Lung (tissue), 12 donors: Measurements from ENCODE around the gene HMGCR. TPM values are rescaled to one million over a fixed set of nuclear protein-coding genes. Genes with fewer than 3 reads are reported as not detected.

ENCODE experiments used
- ATAC-seq: fragments of 200-7000 bp; cut with Tn5 transposase; one replicate; pipeline ENCODE4 v1.9.1; 2020; ENCODE audit warnings: moderate number of reproducible peaks; ENCODE audit not compliant: insufficient read depth, low FRiP score
- DNase-seq, 3 donors: peaks; one replicate each; pipeline ENCODE4 v3.0.0-alpha.2; 2013 to 2017
- H3K27ac ChIP-seq, 2 donors: one replicate each; pipeline ENCODE4 v1.5.1; 2013; ENCODE audit warnings: mild to moderate bottlenecking in 2 of 2, moderate library complexity in 2 of 2, control low read depth in 1 of 2, inconsistent platforms in 1 of 2, low read depth in 1 of 2, low read length in 1 of 2
- H3K27me3 ChIP-seq, 3 donors: one replicate each; pipeline ENCODE4 v1.5.1; 2013; ENCODE audit warnings: low read length in 2 of 3; ENCODE audit not compliant: control insufficient read depth in 3 of 3, insufficient read depth in 3 of 3
- H3K36me3 ChIP-seq, 4 donors: one replicate each; pipeline ENCODE4 v1.5.1; 2013; ENCODE audit warnings: low read length in 4 of 4, mild to moderate bottlenecking in 1 of 4, moderate library complexity in 1 of 4; ENCODE audit not compliant: control insufficient read depth in 4 of 4, insufficient read depth in 4 of 4
- H3K4me1 ChIP-seq, 5 donors: one replicate each; pipeline ENCODE4 v1.5.1; 2013; ENCODE audit warnings: low read length in 5 of 5, mild to moderate bottlenecking in 2 of 5, moderate library complexity in 1 of 5; ENCODE audit not compliant: control insufficient read depth in 5 of 5, insufficient read depth in 5 of 5
- H3K4me3 ChIP-seq: one replicate; pipeline ENCODE4 v1.5.1; 2013; ENCODE audit warnings: mild to moderate bottlenecking, control low read depth, moderate library complexity
- H3K9ac ChIP-seq, 2 donors: one replicate each; pipeline ENCODE4 v1.5.1; 2013; ENCODE audit warnings: low read length in 2 of 2, control low read depth in 1 of 2; ENCODE audit not compliant: insufficient read depth in 1 of 2
- H3K9me3 ChIP-seq, 4 donors: one replicate each; pipeline ENCODE4 v1.5.1; 2013; ENCODE audit warnings: low read length in 3 of 4, mild to moderate bottlenecking in 1 of 4, moderate library complexity in 1 of 4; ENCODE audit not compliant: control insufficient read depth in 4 of 4, insufficient read depth in 3 of 4
- CTCF ChIP-seq: IDR thresholded peaks from 2 replicates; pipeline ENCODE4 v1.5.1; 2012; ENCODE audit warnings: mild to moderate bottlenecking; ENCODE audit errors: control extremely low read depth, extremely low read depth
- WGBS, 2 donors: extraction: QIAGEN DNeasy Blood & Tissue Kit; methylation state at CpG; one replicate each; pipeline ENCODE4 v1.1.7; 2013; 5-methylcytosine and 5-hydroxymethylcytosine counted together
- polyA plus RNA-seq, 2 donors: library from polyadenylated mRNA; stranded (reverse); fragments of 200-250 nt; gene quantifications; one replicate each; pipeline ENCODE4 v1.2.1, GENCODE V29; 2013
- total RNA-seq, 2 donors: library from RNA; depleted of rRNA in 1 of 2; stranded (reverse); fragments of >200 nt in 1 of 2; gene quantifications; one replicate each; pipeline ENCODE4 v1.2.1, GENCODE V29; 2014 to 2021
- donor health status: control.
- donor health status: control.
- donor health status: Bipolar disorder and iron deficiency.
- donor health status: healthy.
- donor health status: DM: yes; HTN: yes; CAD: no.

The HMGCR gene
- total and polyA plus RNA-seq, 4 donors, result 15.5 to 177 (median 91.8) TPM

- Histone ChIP-seq H3K27ac (no peak overlapping the region), H3K9me3 (peaks cover 0 to 1% (median 0%) of the 10 kb centered on the region in 4 donors), H3K4me3 (no peak overlapping the region), H3K27me3 (no peaks in the 10 kb centered on the region), H3K4me1 (peaks cover 0 to 9% (median 0%) of the 10 kb centered on the region in 5 donors), H3K36me3 (peaks cover 21 to 44% (median 32%) of the 10 kb centered on the region in 4 donors), H3K9ac (no peak overlapping the region)
- no peak for ATAC-seq
- TF ChIP-seq CTCF, result no peak
- no peak for DNase-seq
- 86 to 92% methylated on average over 3 of the region's 3 CpGs for WGBS, 2 donors
Observed at GRCh38 chr5:75358117-75358516, 21.1 kb downstream of the HMGCR start.

- peak overlapping the region in 1 of 2 donors; percentile 19 for H3K9ac ChIP-seq
- H3K9me3 ChIP-seq, result peaks cover 0 to 1% (median 0%) of the 10 kb centered on the region in 4 donors
- no peaks in the 10 kb centered on the region for H3K27me3 ChIP-seq
- DNase-seq (peak in 2 of 3 donors; percentile 41 to 57), ATAC-seq (no peak)
- no peak overlapping the region for H3K4me3 ChIP-seq
- 69 to 82% methylated on average over 4 of the region's 4 CpGs for WGBS, 2 donors
- peaks cover 0 to 9% (median 2%) of the 10 kb centered on the region in 5 donors for H3K4me1 ChIP-seq
- H3K27ac ChIP-seq, result no peak overlapping the region
- H3K36me3 ChIP-seq, result peaks cover 16 to 35% (median 24%) of the 10 kb centered on the region in 4 donors
- no peak for TF ChIP-seq CTCF
Observed at GRCh38 chr5:75361310-75361709, 24.3 kb downstream of the HMGCR start.

- WGBS, 2 donors, result 95 to 97% methylated on average over 4 of the region's 4 CpGs
- ATAC-seq (no peak), DNase-seq (no peak)
- no peak overlapping the region for H3K9ac ChIP-seq
- H3K27ac ChIP-seq, result no peak overlapping the region
- peaks cover 11 to 23% (median 15%) of the 10 kb centered on the region in 4 donors for H3K36me3 ChIP-seq
- H3K4me3 ChIP-seq, result no peak overlapping the region
- no peak for TF ChIP-seq CTCF
- H3K27me3 ChIP-seq, result no peaks in the 10 kb centered on the region
- H3K4me1 ChIP-seq, result peaks cover 0 to 9% (median 2%) of the 10 kb centered on the region in 5 donors
- H3K9me3 ChIP-seq, result no peaks in the 10 kb centered on the region
Observed at GRCh38 chr5:75362474-75362975, 25.5 kb downstream of the HMGCR start.

GRCh38 chr5:75363111-75363510 is 26.1 kb downstream of the HMGCR start:
- no peaks in the 10 kb centered on the region for H3K9me3 ChIP-seq
- peaks cover 0 to 9% (median 2%) of the 10 kb centered on the region in 5 donors for H3K4me1 ChIP-seq
- DNase-seq (no peak), ATAC-seq (no peak)
- H3K27me3 ChIP-seq, result no peaks in the 10 kb centered on the region
- no peak overlapping the region for H3K4me3 ChIP-seq
- peaks cover 9 to 19% (median 14%) of the 10 kb centered on the region in 4 donors for H3K36me3 ChIP-seq
- H3K9ac ChIP-seq, result no peak overlapping the region
- no peak overlapping the region for H3K27ac ChIP-seq
- TF ChIP-seq CTCF, result no peak
- 60 to 80% methylated on average over 5 of the region's 5 CpGs for WGBS, 2 donors
